Peyer's patch (tissue), 4 donors: ENCODE measurements around the gene NOP14. TPM values are rescaled to one million over a fixed set of nuclear protein-coding genes. Genes with fewer than 3 reads are reported as not detected.
"Not testable (repeated sequence)": the region's sequence is repeated elsewhere in the genome, so short reads cannot be mapped to it uniquely, and the experiment has no call there.

ENCODE experiments used
- DNase-seq, 3 donors: peaks; one replicate each; pipeline ENCODE4 v3.0.0-alpha.2; 2017 to 2019
- H3K27ac ChIP-seq, 4 donors: fragments of 200-600 bp; sonication (generic); one replicate each; pipeline ENCODE4 v1.5.1; 2016 to 2019
- H3K27me3 ChIP-seq, 2 donors: fragments of 200-600 bp; sonication (generic); one replicate each; pipeline ENCODE4 v1.5.1; 2019
- H3K36me3 ChIP-seq, 3 donors: fragments of 200-600 bp; sonication (generic); one replicate each; pipeline ENCODE4 v1.5.1; 2016 to 2019
- H3K4me1 ChIP-seq, 4 donors: fragments of 200-600 bp; sonication (generic); one replicate each; pipeline ENCODE4 v1.5.1; 2016 to 2019
- H3K4me3 ChIP-seq, 4 donors: fragments of 200-600 bp; sonication (generic); 1 replicate in 3 of 4; 2 replicates in 1 of 4; pipeline ENCODE4 v1.5.1; 2016 to 2019; ENCODE audit warnings: mild to moderate bottlenecking in 1 of 4
- H3K9me3 ChIP-seq, 4 donors: fragments of 200-600 bp; sonication (generic); one replicate each; pipeline ENCODE4 v1.5.1; 2016 to 2019; ENCODE audit warnings: mild to moderate bottlenecking in 1 of 4
- POLR2A ChIP-seq, 2 donors: fragments of 450-650 bp; IDR thresholded peaks; one replicate each; pipeline ENCODE4 v1.5.1; 2017; ENCODE audit warnings: antibody characterized with exemption in 2 of 2, mild to moderate bottlenecking in 2 of 2, moderate library complexity in 2 of 2
- total RNA-seq, 4 donors: library from RNA; depleted of rRNA; stranded (reverse); fragments of >200 nt; gene quantifications; one replicate each; pipeline ENCODE4 v1.1.0, GENCODE V29; 2016
- TF ChIP-seq, protein P1 (sequence below), 6 experiments: fragments of 450-650 bp in 4 of 6; fragments of 200-600 bp in 2 of 6; sonication (generic) in 1 of 6; IDR thresholded peaks; one replicate each; pipeline ENCODE4 v1.5.1; 2017 to 2019; ENCODE audit warnings: antibody characterized with exemption in 6 of 6, mild to moderate bottlenecking in 3 of 6, moderate library complexity in 1 of 6

NOP14 gene
- total RNA-seq, 4 donors from 2014 or later: 13.0 to 76.7 (median 18.6) TPM

DNA sequence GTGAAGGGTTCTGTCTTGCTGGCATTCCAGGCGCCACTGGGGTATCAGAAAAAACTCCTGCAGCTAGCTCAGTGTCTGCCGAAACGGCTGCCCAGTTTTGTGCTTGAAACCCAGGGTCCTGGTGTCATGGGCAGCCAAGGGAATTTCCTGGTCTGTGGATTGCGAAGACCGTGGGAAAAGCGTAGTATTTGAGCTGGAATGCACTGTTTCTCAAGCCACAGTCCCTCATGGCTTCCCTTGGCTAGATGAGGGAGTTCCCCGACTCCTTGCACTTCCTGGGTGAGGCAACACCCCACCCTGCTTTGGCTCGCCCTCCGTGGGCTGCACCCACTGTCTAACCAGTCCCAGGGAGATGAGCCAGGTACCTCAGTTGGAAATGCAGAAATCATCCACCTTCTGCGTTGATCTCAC, 40.1 kb downstream of the NOP14 start:
- Histone ChIP-seq H3K36me3 (peaks cover 0 to 77% (median 0%) of the 10 kb centered on the region in 3 donors), H3K27ac (peak overlapping the region in 2 of 4 donors; percentile 46 to 68), H3K4me1 (peaks cover 0 to 16% (median 2%) of the 10 kb centered on the region in 4 donors), H3K27me3 (no peaks in the 10 kb centered on the region), H3K9me3 (no peaks in the 10 kb centered on the region), H3K4me3 (no peak overlapping the region)
- TF ChIP-seq, protein P1, sequence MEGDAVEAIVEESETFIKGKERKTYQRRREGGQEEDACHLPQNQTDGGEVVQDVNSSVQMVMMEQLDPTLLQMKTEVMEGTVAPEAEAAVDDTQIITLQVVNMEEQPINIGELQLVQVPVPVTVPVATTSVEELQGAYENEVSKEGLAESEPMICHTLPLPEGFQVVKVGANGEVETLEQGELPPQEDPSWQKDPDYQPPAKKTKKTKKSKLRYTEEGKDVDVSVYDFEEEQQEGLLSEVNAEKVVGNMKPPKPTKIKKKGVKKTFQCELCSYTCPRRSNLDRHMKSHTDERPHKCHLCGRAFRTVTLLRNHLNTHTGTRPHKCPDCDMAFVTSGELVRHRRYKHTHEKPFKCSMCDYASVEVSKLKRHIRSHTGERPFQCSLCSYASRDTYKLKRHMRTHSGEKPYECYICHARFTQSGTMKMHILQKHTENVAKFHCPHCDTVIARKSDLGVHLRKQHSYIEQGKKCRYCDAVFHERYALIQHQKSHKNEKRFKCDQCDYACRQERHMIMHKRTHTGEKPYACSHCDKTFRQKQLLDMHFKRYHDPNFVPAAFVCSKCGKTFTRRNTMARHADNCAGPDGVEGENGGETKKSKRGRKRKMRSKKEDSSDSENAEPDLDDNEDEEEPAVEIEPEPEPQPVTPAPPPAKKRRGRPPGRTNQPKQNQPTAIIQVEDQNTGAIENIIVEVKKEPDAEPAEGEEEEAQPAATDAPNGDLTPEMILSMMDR (IDR thresholded peaks at IDR 0.05): no peak
- TF ChIP-seq POLR2A (IDR thresholded peaks at IDR 0.05): no peak
- DNase-seq: peak in 1 of 3 donors; percentile 20

DNA sequence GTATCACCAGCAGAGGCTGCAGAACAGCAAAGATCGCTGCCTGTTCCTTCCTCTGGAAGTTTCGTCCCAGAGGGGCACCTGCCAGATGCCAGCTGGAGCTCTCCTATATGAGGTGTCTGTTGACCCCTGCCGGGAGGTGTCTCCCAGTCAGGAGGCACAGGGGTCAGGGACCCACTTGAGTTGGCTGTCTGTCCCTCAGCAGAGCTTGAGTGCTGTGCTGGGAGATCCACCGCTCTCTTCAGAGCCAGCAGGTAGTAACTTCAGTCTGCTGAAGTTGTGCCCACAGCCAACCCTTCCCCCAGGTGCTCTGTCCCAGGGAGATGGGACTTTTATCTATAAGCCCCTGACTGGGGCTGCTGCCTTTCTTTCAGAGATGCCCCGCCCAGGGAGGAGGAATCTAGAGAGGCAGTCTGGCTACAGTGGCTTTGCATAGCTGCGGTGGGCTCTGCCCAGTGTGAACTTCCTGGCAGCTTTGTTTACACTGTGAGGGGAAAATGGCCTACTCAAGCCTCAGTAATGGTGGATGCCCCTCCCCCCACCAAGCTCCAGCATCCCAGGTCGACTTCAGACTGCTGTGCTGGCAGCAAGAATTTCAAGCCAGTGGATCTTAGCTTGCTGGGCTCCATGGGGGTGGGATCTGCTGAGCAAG, 40.6 kb downstream of the NOP14 start:
- Histone ChIP-seq H3K27ac (peak overlapping the region in 2 of 4 donors; percentile 46 to 68), H3K4me1 (peaks cover 0 to 16% (median 2%) of the 10 kb centered on the region in 4 donors), H3K36me3 (peaks cover 0 to 71% (median 0%) of the 10 kb centered on the region in 3 donors)
- H3K27me3 ChIP-seq, H3K9me3 ChIP-seq, H3K4me3 ChIP-seq: not testable (repeated sequence)
- peak; percentile 18 to 83 (median 80) for DNase-seq

DNA sequence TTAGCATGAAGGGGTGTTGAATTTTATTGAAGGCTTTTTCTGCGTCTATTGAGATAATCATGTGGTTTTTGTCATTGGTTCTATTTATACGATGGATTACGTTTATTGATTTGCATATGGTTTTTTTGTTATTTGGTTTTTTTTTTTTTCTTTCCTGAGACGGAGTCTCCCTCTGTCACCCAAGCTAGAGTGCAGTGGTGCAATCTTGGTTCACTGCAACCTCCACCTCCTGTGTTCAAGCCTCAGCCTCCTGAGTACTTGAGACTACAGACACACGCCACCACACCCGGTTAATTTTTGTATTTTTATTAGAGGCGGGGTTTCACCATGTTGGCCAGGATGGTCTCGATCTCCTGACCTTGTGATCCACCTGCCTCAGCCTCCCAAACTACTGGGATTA, 44.5 kb downstream of the NOP14 start:
- H3K27me3 ChIP-seq, H3K9me3 ChIP-seq, H3K4me3 ChIP-seq, H3K27ac ChIP-seq: not testable (repeated sequence)
- Histone ChIP-seq H3K4me1 (peaks cover 0 to 16% (median 2%) of the 10 kb centered on the region in 4 donors), H3K36me3 (peaks cover 0 to 62% (median 0%) of the 10 kb centered on the region in 3 donors)
- peak in 1 of 3 donors; percentile 45 for DNase-seq

DNA sequence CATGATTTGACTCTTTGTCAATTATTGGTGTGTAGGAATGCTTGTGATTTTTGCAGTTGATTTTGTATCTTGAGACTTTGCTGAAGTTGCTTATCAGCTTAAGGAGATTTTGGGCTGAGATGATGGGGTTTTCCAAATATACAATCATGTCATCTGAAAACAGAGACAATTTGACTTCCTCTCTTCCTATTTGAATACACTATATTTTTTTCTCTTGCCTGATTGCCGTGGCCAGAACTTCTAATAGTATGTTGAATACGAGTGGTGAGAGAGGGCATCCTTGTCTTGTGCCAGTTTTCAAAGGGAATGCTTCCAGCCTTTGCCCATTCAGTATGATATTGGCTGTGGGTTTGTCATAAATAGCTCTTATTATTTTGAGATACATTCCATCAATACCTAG, 44.9 kb downstream of the NOP14 start:
- not testable (repeated sequence) for H3K9me3 ChIP-seq, H3K27ac ChIP-seq, H3K27me3 ChIP-seq, DNase-seq, H3K4me3 ChIP-seq
- Histone ChIP-seq H3K36me3 (peaks cover 0 to 62% (median 0%) of the 10 kb centered on the region in 3 donors), H3K4me1 (peaks cover 0 to 15% (median 2%) of the 10 kb centered on the region in 4 donors)

DNA sequence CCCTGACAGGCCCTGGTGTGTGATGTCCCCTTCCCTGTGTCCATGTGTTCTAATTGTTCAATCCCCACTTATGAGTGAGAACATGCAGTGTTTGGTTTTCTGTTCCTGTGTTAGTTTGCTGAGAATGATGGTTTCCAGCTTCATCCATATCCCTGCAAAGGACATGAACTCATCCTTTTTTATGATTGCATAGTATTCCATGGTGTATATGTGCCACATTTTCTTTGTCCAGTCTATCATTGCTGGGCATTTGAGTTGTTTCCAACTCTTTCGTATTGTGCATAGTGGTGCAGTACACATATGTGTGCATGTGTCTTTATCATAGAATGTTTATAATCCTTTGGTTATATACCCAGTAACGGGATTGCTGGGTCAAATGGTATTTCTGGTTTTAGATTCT, 46.5 kb downstream of the NOP14 start:
- H3K4me3 ChIP-seq, H3K9me3 ChIP-seq, DNase-seq, H3K27me3 ChIP-seq, H3K27ac ChIP-seq, H3K4me1 ChIP-seq: not testable (repeated sequence)
- H3K36me3 ChIP-seq: peaks cover 0 to 63% (median 0%) of the 10 kb centered on the region in 3 donors

DNA sequence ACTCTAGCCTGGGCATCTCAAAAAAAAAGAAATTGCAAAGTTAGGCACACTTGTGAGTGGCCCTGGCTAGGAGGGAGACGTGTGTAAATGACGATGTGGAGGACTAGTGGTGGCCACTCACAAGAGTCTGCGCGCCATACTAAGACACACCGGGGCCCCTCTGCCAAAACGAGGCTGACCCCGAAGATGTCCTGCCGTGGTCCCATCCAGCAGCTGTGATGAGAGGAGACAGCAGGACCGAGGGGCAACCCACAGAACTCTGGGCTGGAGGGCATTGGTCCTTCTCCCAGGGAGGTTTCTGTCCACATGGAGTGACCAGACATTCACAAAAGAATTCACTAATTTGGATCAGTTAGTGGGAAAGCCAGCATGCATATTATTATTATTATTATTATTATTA, 47.4 kb downstream of the NOP14 start:
- Histone ChIP-seq H3K9me3 (no peaks in the 10 kb centered on the region), H3K36me3 (peaks cover 0 to 69% (median 0%) of the 10 kb centered on the region in 3 donors), H3K27me3 (no peaks in the 10 kb centered on the region), H3K27ac (no peak overlapping the region), H3K4me1 (no peaks in the 10 kb centered on the region), H3K4me3 (no peak overlapping the region)
- DNase-seq: peak in 2 of 3 donors; percentile 37 to 41
- no peak for TF ChIP-seq POLR2A (IDR thresholded peaks at IDR 0.05)
- TF ChIP-seq, protein P1 (IDR thresholded peaks at IDR 0.05): no peak

DNA sequence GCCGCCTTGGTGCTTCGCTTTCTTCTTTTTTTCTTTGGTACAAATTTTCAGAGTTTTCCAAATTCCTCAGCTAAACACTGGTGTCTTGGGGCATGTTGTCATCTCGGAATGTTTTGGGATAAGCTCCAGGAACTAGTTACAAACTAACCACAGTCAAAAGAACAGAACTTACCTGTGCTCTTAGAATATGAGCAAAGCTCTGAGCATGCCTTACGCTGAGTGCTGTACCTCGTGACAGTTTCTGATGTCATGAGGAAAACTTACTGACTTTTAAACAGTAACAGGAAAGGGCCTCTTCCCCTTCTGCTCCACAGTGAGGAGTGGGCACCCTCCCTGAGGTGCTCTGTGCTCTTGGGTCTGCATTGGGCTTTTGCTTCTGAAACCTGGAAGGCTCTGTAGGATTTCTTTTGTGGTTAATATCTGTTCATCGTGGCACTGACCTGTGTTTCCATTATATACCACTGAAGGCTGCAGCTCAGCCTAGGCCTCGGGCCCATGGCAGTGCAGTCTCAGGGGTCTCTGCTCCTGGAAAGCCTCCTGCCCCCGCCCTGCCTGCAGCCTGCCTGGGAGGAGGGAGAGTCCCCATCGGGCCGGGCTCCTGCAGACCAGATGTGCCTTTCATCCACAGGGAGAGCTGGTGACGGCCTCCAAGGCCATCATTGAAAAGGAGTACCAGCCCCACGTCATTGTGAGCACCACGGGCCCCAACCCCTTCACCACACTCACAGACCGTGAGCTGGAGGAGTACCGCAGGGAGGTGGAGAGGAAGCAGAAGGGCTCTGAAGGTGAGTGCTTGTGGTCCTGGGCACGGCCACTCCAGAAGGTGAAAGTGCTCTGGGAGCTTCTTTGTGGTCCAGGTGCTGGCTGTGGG, 48.7 kb downstream of the NOP14 start:
- TF ChIP-seq, protein P1 (IDR thresholded peaks at IDR 0.05): no peak
- TF ChIP-seq POLR2A (IDR thresholded peaks at IDR 0.05): no peak
- peaks cover 0 to 72% (median 0%) of the 10 kb centered on the region in 3 donors for H3K36me3 ChIP-seq
- peak in 1 of 3 donors; percentile 44 for DNase-seq
- H3K27ac ChIP-seq: no peak overlapping the region
- H3K9me3 ChIP-seq: no peaks in the 10 kb centered on the region
- no peaks in the 10 kb centered on the region for H3K27me3 ChIP-seq
- no peaks in the 10 kb centered on the region for H3K4me1 ChIP-seq
- H3K4me3 ChIP-seq: no peak overlapping the region
